Liver (tissue), 9 donors: Measurements from ENCODE around the gene FILIP1. TPM values are rescaled to one million over a fixed set of nuclear protein-coding genes. Genes with fewer than 3 reads are reported as not detected.

Source experiments
- DNase-seq: peaks from one replicate; pipeline ENCODE4 v3.0.0-alpha.2; 2017; ENCODE audit warnings: low spot score
- H3K27ac ChIP-seq, 2 donors: one replicate each; pipeline ENCODE4 v1.7.0; 2013; ENCODE audit warnings: inconsistent platforms in 2 of 2, low read length in 2 of 2, control low read depth in 1 of 2, low read depth in 1 of 2, mild to moderate bottlenecking in 1 of 2
- H3K27me3 ChIP-seq, 4 donors: one replicate each; pipeline versions ENCODE4 v1.6.1 to v1.7.0; 2013; ENCODE audit warnings: low read length in 3 of 4, inconsistent platforms in 1 of 4, mild to moderate bottlenecking in 1 of 4, moderate library complexity in 1 of 4; ENCODE audit not compliant: control insufficient read depth in 4 of 4, insufficient read depth in 4 of 4
- H3K36me3 ChIP-seq, 4 donors: one replicate each; pipeline versions ENCODE4 v1.6.1 to v1.7.0; 2013; ENCODE audit warnings: low read length in 3 of 4, mild to moderate bottlenecking in 3 of 4, low read depth in 1 of 4, moderate library complexity in 1 of 4; ENCODE audit not compliant: control insufficient read depth in 4 of 4, insufficient read depth in 3 of 4
- H3K4me1 ChIP-seq, 4 donors: one replicate each; pipeline versions ENCODE4 v1.6.1 to v1.7.0; 2013; ENCODE audit warnings: low read length in 3 of 4, mild to moderate bottlenecking in 3 of 4, moderate library complexity in 1 of 4; ENCODE audit not compliant: control insufficient read depth in 4 of 4, insufficient read depth in 4 of 4
- H3K4me3 ChIP-seq, 3 donors: one replicate each; pipeline versions ENCODE4 v1.6.1 to v1.7.0; 2013; ENCODE audit warnings: low read length in 3 of 3, control low read depth in 1 of 3, low read depth in 1 of 3, mild to moderate bottlenecking in 1 of 3
- H3K9ac ChIP-seq, 2 donors: one replicate each; pipeline ENCODE4 v1.7.0; 2013; ENCODE audit warnings: low read length in 2 of 2, mild to moderate bottlenecking in 2 of 2, moderate library complexity in 2 of 2, control low read depth in 1 of 2, low read depth in 1 of 2
- H3K9me3 ChIP-seq, 4 donors: one replicate each; pipeline versions ENCODE4 v1.6.1 to v1.7.0; 2013; ENCODE audit warnings: low read length in 3 of 4; ENCODE audit not compliant: control insufficient read depth in 4 of 4
- CTCF ChIP-seq: fragments of 150-350 bp; IDR thresholded peaks from 2 replicates; pipeline ENCODE4 v1.5.1; 2017; ENCODE audit warnings: improper control_type of control experiment, low read depth, low read length; ENCODE audit not compliant: missing input control
- EGR1 ChIP-seq, 2 donors: IDR thresholded peaks; 2 replicates each; pipeline ENCODE4 v1.6.1; 2016 to 2018; ENCODE audit warnings: antibody characterized with exemption in 2 of 2, low read depth in 2 of 2
- HNF4A ChIP-seq, 2 donors: conservative IDR thresholded peaks; 2 replicates each; pipeline ENCODE4 v1.6.1; 2016; ENCODE audit warnings: antibody characterized with exemption in 2 of 2, mild to moderate bottlenecking in 2 of 2
- JUND ChIP-seq, 2 donors: IDR thresholded peaks; 2 replicates each; pipeline ENCODE4 v1.6.1; 2016; ENCODE audit warnings: antibody characterized with exemption in 2 of 2
- MAX ChIP-seq: IDR thresholded peaks from 2 replicates; pipeline ENCODE4 v1.6.1; 2016; ENCODE audit warnings: antibody characterized with exemption
- NR2F2 ChIP-seq: IDR thresholded peaks from 2 replicates; pipeline ENCODE4 v1.6.1; 2016; ENCODE audit warnings: antibody characterized with exemption
- RAD21 ChIP-seq, 2 donors: IDR thresholded peaks; 2 replicates each; pipeline ENCODE4 v1.6.1; 2016; ENCODE audit warnings: antibody characterized with exemption in 2 of 2, mild to moderate bottlenecking in 2 of 2
- REST ChIP-seq: IDR thresholded peaks from 2 replicates; pipeline ENCODE4 v1.6.1; 2016; ENCODE audit warnings: antibody characterized with exemption, mild to moderate bottlenecking
- SP1 ChIP-seq: IDR thresholded peaks from 2 replicates; pipeline ENCODE4 v1.6.1; 2018; ENCODE audit warnings: antibody characterized with exemption, mild to moderate bottlenecking
- TAF1 ChIP-seq: conservative IDR thresholded peaks from 2 replicates; pipeline ENCODE4 v1.6.1; 2016; ENCODE audit warnings: antibody characterized with exemption, mild to moderate bottlenecking
- ZBTB33 ChIP-seq: IDR thresholded peaks from 2 replicates; pipeline ENCODE4 v1.6.1; 2016; ENCODE audit warnings: antibody characterized with exemption
- WGBS: extraction: QIAGEN DNeasy Blood & Tissue Kit; methylation state at CpG from one replicate; pipeline ENCODE4 v1.1.7; 2013; 5-methylcytosine and 5-hydroxymethylcytosine counted together
- polyA plus RNA-seq, 2 donors: library from polyadenylated mRNA; stranded (reverse) in 1 of 2; unstranded in 1 of 2; fragments of 200-250 nt in 1 of 2; fragments of >200 nt in 1 of 2; fragmentation: Nextera tagmentation in 1 of 2; extraction: Ambion mirVana in 1 of 2; gene quantifications; one replicate each; pipeline versions ENCODE4 v1.2.1 to v1.2.3, GENCODE V29; 2013 to 2015
- total RNA-seq, 2 donors: library from RNA; depleted of rRNA; stranded (reverse); fragments of >200 nt; gene quantifications; one replicate each; pipeline ENCODE4 v1.2.3, GENCODE V29; 2014
- donor health status: healthy.
- donor health status: healthy.
- donor health status: healthy.
- donor health status: healthy.
- donor health status: healthy.

The FILIP1 gene
- total and polyA plus RNA-seq, 4 donors = 0.70 to 2.8 (median 1.1) TPM

GRCh38 chr6:75499640-75500039 lies 6.0 kb upstream of the FILIP1 start:
- H3K4me1 ChIP-seq = no peaks in the 10 kb centered on the region
- H3K36me3 ChIP-seq = no peaks in the 10 kb centered on the region
- no peak overlapping the region for H3K9ac ChIP-seq
- 65% methylated on average over 4 of the region's 4 CpGs for WGBS
- no peak overlapping the region for H3K4me3 ChIP-seq
- peaks cover 0 to 3% (median 0%) of the 10 kb centered on the region in 4 donors for H3K27me3 ChIP-seq
- no peak overlapping the region for H3K27ac ChIP-seq
- TF ChIP-seq TAF1 (no peak), EGR1 (IDR thresholded peaks at IDR 0.05; ENCODE audit: low read depth in 2 of 2) (no peak), SP1 (no peak)
- no peak for DNase-seq
- H3K9me3 ChIP-seq = no peaks in the 10 kb centered on the region

GRCh38 chr6:75498862-75499261 lies 5.3 kb upstream of the FILIP1 start:
- Histone ChIP-seq H3K9me3 (no peaks in the 10 kb centered on the region), H3K4me1 (no peaks in the 10 kb centered on the region), H3K27me3 (peaks cover 0 to 7% (median 0%) of the 10 kb centered on the region in 4 donors), H3K27ac (no peak overlapping the region), H3K9ac (no peak overlapping the region), H3K4me3 (no peak overlapping the region), H3K36me3 (no peaks in the 10 kb centered on the region)
- no peak for DNase-seq
- 77% methylated on average over 1 of the region's 1 CpG for WGBS
- TF ChIP-seq JUND (IDR thresholded peaks at IDR 0.05) = no peak
- no peak for TF ChIP-seq RAD21 (IDR thresholded peaks at IDR 0.05)
- no peak for TF ChIP-seq MAX
- TF ChIP-seq NR2F2 = peak; percentile 48
- no peak for TF ChIP-seq CTCF
- TF ChIP-seq ZBTB33 = no peak

- H3K4me3 ChIP-seq = no peak overlapping the region
- H3K9ac ChIP-seq = no peak overlapping the region
- no peaks in the 10 kb centered on the region for H3K4me1 ChIP-seq
- H3K9me3 ChIP-seq = no peaks in the 10 kb centered on the region
- no peaks in the 10 kb centered on the region for H3K36me3 ChIP-seq
- peaks cover 0 to 6% (median 0%) of the 10 kb centered on the region in 4 donors for H3K27me3 ChIP-seq
- no peak for TF ChIP-seq SP1
- no peak for TF ChIP-seq REST
- TF ChIP-seq NR2F2 = no peak
- TF ChIP-seq MAX = no peak
- TF ChIP-seq RAD21 (IDR thresholded peaks at IDR 0.05) = no peak
- TF ChIP-seq EGR1 (IDR thresholded peaks at IDR 0.05; ENCODE audit: low read depth in 2 of 2) = no peak
- no peak for TF ChIP-seq ZBTB33
- TF ChIP-seq HNF4A (conservative IDR thresholded peaks at IDR 0.05) = no peak
- WGBS = 78% methylated on average over 3 of the region's 3 CpGs
- H3K27ac ChIP-seq = no peak overlapping the region
- no peak for DNase-seq
Measured at GRCh38 chr6:75497994-75498393, 4.4 kb upstream of the FILIP1 start.
